ENCODE data around the gene NBPF3. TPM values are rescaled to one million over a fixed set of nuclear protein-coding genes. Genes with fewer than 3 reads are reported as not detected.
"Not testable (repeated sequence)": the region's sequence is repeated elsewhere in the genome, so short reads cannot be mapped to it uniquely, and the experiment has no call there.

NBPF3 gene
- total RNA-seq, 1 donor from 2014 or later = 22.0 TPM

- Mint-ChIP-seq H3K27ac (peak overlapping the region; percentile 54), H3K27me3 (ENCODE audit: insufficient read depth, low read depth) (peaks cover 1% of the 10 kb centered on the region), H3K9me3 (no peaks in the 10 kb centered on the region), H3K36me3 (no peaks in the 10 kb centered on the region), H3K4me3 (peak overlapping the region; percentile 42), H3K4me1 (peaks cover 27% of the 10 kb centered on the region)
- no peak overlapping the region for H3K9ac ChIP-seq
- H3K4me2 ChIP-seq = no peak overlapping the region
- no peaks in the 10 kb centered on the region for H3K27me3 ChIP-seq
- no peak overlapping the region for H3K4me3 ChIP-seq
- H3K9me3 ChIP-seq (ENCODE audit: low read depth) = no peaks in the 10 kb centered on the region
- peak; percentile 24 for DNase-seq (ENCODE audit: low spot score)
- H2AFZ ChIP-seq (replicated peaks) = no peak overlapping the region
- TF ChIP-seq EZH2 (IDR thresholded peaks at IDR 0.05) (no peak), CTCF (IDR thresholded peaks at IDR 0.05) (no peak), EZH2phosphoT487 (IDR thresholded peaks at IDR 0.05) (no peak)
- no peak overlapping the region for H3K27ac ChIP-seq
- H3F3A ChIP-seq (ENCODE audit: low read depth) = peaks cover 8% of the 10 kb centered on the region
- H3K79me2 ChIP-seq (ENCODE audit: low read depth) = peaks cover 97% of the 10 kb centered on the region
- peaks cover 18% of the 10 kb centered on the region for H3K4me1 ChIP-seq
- peaks cover 98% of the 10 kb centered on the region for H4K20me1 ChIP-seq (ENCODE audit: low read depth)
- H3K36me3 ChIP-seq = no peaks in the 10 kb centered on the region
Observed at GRCh38 chr1:21518774-21519455, 79.0 kb downstream of the NBPF3 start.

- Mint-ChIP-seq H3K27ac (peak overlapping the region; percentile 54), H3K4me1 (peaks cover 25% of the 10 kb centered on the region)
- H3K4me3 ChIP-seq; H3K27me3 Mint-ChIP-seq (ENCODE audit: insufficient read depth, low read depth); H3K9ac ChIP-seq; H3K9me3 ChIP-seq (ENCODE audit: low read depth); H3K27me3 ChIP-seq; H3K36me3 Mint-ChIP-seq; H2AFZ ChIP-seq (replicated peaks); H3K4me3 Mint-ChIP-seq; H3K4me2 ChIP-seq; H3K27ac ChIP-seq; H3K9me3 Mint-ChIP-seq; H3K36me3 ChIP-seq; DNase-seq (ENCODE audit: low spot score): not testable (repeated sequence)
- H3F3A ChIP-seq (ENCODE audit: low read depth) = peaks cover 12% of the 10 kb centered on the region
- peaks cover 97% of the 10 kb centered on the region for H4K20me1 ChIP-seq (ENCODE audit: low read depth)
- H3K4me1 ChIP-seq = peaks cover 18% of the 10 kb centered on the region
- H3K79me2 ChIP-seq (ENCODE audit: low read depth) = peaks cover 96% of the 10 kb centered on the region
Observed at GRCh38 chr1:21519486-21520070, 79.6 kb downstream of the NBPF3 start.

GRCh38 chr1:21520899-21521716 lies 81.2 kb downstream of the NBPF3 start:
- H3K36me3 ChIP-seq = no peaks in the 10 kb centered on the region
- no peak overlapping the region for H3K27ac ChIP-seq
- H3K27me3 ChIP-seq = no peaks in the 10 kb centered on the region
- H3K9me3 Mint-ChIP-seq = no peaks in the 10 kb centered on the region
- no peak for DNase-seq (ENCODE audit: low spot score)
- no peak overlapping the region for H3K9ac ChIP-seq
- peaks cover 94% of the 10 kb centered on the region for H3K79me2 ChIP-seq (ENCODE audit: low read depth)
- H3F3A ChIP-seq (ENCODE audit: low read depth) = peaks cover 21% of the 10 kb centered on the region
- no peak overlapping the region for H2AFZ ChIP-seq (replicated peaks)
- H3K4me2 ChIP-seq = peak overlapping the region; percentile 27
- no peak overlapping the region for H3K4me3 ChIP-seq
- H4K20me1 ChIP-seq (ENCODE audit: low read depth) = peaks cover 91% of the 10 kb centered on the region
- no peak for TF ChIP-seq EZH2phosphoT487 (IDR thresholded peaks at IDR 0.05)
- TF ChIP-seq EZH2 (IDR thresholded peaks at IDR 0.05) = no peak
- TF ChIP-seq CTCF (IDR thresholded peaks at IDR 0.05) = no peak
- H3K4me1 Mint-ChIP-seq = peaks cover 34% of the 10 kb centered on the region
- H3K9me3 ChIP-seq (ENCODE audit: low read depth) = no peaks in the 10 kb centered on the region
- peak overlapping the region; percentile 87 for H3K27ac Mint-ChIP-seq
- H3K36me3 Mint-ChIP-seq = no peaks in the 10 kb centered on the region
- peaks cover 26% of the 10 kb centered on the region for H3K4me1 ChIP-seq
- no peak overlapping the region for H3K4me3 Mint-ChIP-seq
- no peaks in the 10 kb centered on the region for H3K27me3 Mint-ChIP-seq (ENCODE audit: insufficient read depth, low read depth)

All from neural progenitor cell (in vitro differentiated cells).